Measurements from ENCODE around the gene MRPS34. TPM values are rescaled to one million over a fixed set of nuclear protein-coding genes. Genes with fewer than 3 reads are reported as not detected.

Gene MRPS34
- total and polyA plus RNA-seq, 10 of the 15 experiments (the other 5 are each of a cell fraction or from before 2014, with no cell fraction given) = 3.6 to 285 (median 147) TPM

GRCh38 chr16:1793578-1794220 lies 20.8 kb upstream of the MRPS34 start, which contains the start of gene IGFALS:
IGFALS (minus strand) TSS chr16:1793705; CDS start chr16:1793652, 53 bp downstream.
- Histone ChIP-seq H3K4me2 (ENCODE audit: control insufficient read depth, insufficient read depth) (no peak within 1 kb of the TSS), H3K27ac (ENCODE audit: control insufficient read depth, insufficient read depth) (no peak within 1 kb of the TSS), H2AFZ (ENCODE audit: control insufficient read depth, low read depth, low read length) (no peak within 1 kb of the TSS), H3K9ac (ENCODE audit: control insufficient read depth, insufficient read depth, low read length) (no peak within 1 kb of the TSS), H3K4me3 (no peak within 1 kb of the TSS), H3K9me3 (replicated peaks; ENCODE audit: control insufficient read depth, insufficient read depth, low read length) (no peaks in the 10 kb centered on the region; the same call in 2 of the 3 replicates), H3K27me3 (replicated peaks in 1 of 2; ENCODE audit: control insufficient read depth in 2 of 2, insufficient read depth in 2 of 2, low read length in 1 of 2) (no peaks in the 10 kb centered on the region), H3K79me2 (ENCODE audit: control insufficient read depth, insufficient read depth, low read length) (no peaks in the 10 kb centered on the region), H3K4me1 (ENCODE audit: control insufficient read depth, insufficient read depth, low read length) (no peaks in the 10 kb centered on the region), H3K36me3 (ENCODE audit: control insufficient read depth in 2 of 2, insufficient read depth in 2 of 2, low read length in 1 of 2) (peaks cover 0 to 7% of the 10 kb centered on the region in 2 experiments; a peak in 3 of 4 replicates), H4K20me1 (ENCODE audit: control insufficient read depth, insufficient read depth) (no peaks in the 10 kb centered on the region)
- in situ Hi-C loops (cut with MboI) (no loop called here), intact Hi-C loops (cut with micrococcal nuclease; ENCODE audit: unreplicated experiment) (no loop called here)
- ChIA-PET SMC1A (ENCODE audit: uncharacterized antibody, unreplicated experiment) (no interaction called here), POLR2A (no interaction called here), CTCF (no interaction called here), RAD21 (ENCODE audit: unreplicated experiment) (no interaction called here)
- BruUV-seq (replicated peaks) = no TSS peak
- ATAC-seq = no peak
- WGBS (ENCODE audit: insufficient coverage, insufficient replicate concordance, low lambda C conversion rate, missing lambda C conversion rate) = 87% methylated on average over 22 of the region's 28 CpGs
- no peak for DNase-seq (ENCODE audit: low read depth, low spot score)
- no peak for FAIRE-seq
- TF ChIP-seq FOS (IDR thresholded peaks at IDR 0.05; ENCODE audit: borderline replicate concordance, extremely low read depth, insufficient read length) (no peak), ZZZ3 (IDR thresholded peaks at IDR 0.05; ENCODE audit: control insufficient read depth, insufficient read length, low read depth) (no peak), ZBTB4 (CRISPR knock-in tag; IDR thresholded peaks at IDR 0.05) (no peak), REST (IDR thresholded peaks at IDR 0.05; ENCODE audit: low read depth, low read length) (no peak), TAF1 (IDR thresholded peaks at IDR 0.05; ENCODE audit: borderline replicate concordance, low read depth, low read length) (no peak), ZBTB11 (CRISPR knock-in tag; IDR thresholded peaks at IDR 0.05) (no peak), E4F1 (IDR thresholded peaks at IDR 0.05; ENCODE audit: borderline replicate concordance, partially characterized antibody) (no peak), SUPT20H (IDR thresholded peaks at IDR 0.05; ENCODE audit: borderline replicate concordance, control insufficient read depth, low read depth, low read length) (no peak), NR2C1 (IDR thresholded peaks at IDR 0.05) (no peak), YY1 (IDR thresholded peaks at IDR 0.05; ENCODE audit: low read depth, low read length) (no peak)

All from GM12878 (cell line).